ENCODE measurements around the gene MGAT4A. TPM values are rescaled to one million over a fixed set of nuclear protein-coding genes. Genes with fewer than 3 reads are reported as not detected.

Gene MGAT4A
- total and polyA plus RNA-seq, 7 donors: 9.5 to 28.2 (median 21.6) TPM

DNA sequence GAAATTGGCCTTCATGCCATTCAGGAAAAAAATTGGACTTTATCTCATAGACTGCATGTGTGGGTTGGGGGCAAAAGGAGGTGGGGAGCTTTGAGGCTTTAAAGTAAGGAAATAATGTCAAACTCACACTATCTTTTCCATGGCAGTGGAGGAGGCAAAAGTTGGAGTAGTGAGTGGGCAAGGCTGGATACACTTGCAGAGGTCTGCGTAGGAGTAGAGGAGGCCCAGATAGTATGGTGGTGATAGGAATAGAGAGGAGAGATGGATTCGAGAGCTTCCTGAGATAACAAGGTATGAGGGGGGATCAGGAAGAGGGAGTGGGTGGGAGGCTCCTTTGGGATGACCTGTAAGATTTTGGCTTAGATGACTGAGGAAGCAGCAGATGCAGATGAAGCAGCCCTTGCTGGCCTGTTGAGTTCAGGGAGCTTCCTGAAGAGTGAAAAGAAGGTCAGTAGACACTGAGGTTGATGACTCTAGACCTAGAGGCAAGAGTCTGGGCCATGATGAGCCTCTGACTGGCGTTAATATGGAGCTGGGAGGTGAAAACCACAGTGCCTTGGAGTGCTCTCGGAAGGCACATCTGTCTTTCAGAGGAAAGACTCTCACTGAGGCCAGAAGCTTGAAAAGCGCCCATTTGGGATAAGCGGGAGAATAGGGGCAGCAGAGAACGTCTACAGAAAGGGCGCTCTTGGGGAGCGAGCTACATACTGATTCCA, 116.8 kb downstream of the MGAT4A start:
- peaks cover 20 to 92% (median 44%) of the 10 kb centered on the region in 4 donors for H3K36me3 ChIP-seq
- H3K27me3 ChIP-seq: no peaks in the 10 kb centered on the region
- no peak overlapping the region for H3K4me3 ChIP-seq
- H3K9me3 ChIP-seq: no peaks in the 10 kb centered on the region
- H3K4me1 ChIP-seq: peaks cover 0 to 29% (median 26%) of the 10 kb centered on the region in 4 donors
- intact Hi-C loops (cut with DNase I): no loop called here
- TF ChIP-seq POLR2A (IDR thresholded peaks at IDR 0.05) (no peak), POLR2AphosphoS5 (IDR thresholded peaks at IDR 0.05) (no peak), EP300 (IDR thresholded peaks at IDR 0.05) (no peak)
- TF ChIP-seq, protein P1, sequence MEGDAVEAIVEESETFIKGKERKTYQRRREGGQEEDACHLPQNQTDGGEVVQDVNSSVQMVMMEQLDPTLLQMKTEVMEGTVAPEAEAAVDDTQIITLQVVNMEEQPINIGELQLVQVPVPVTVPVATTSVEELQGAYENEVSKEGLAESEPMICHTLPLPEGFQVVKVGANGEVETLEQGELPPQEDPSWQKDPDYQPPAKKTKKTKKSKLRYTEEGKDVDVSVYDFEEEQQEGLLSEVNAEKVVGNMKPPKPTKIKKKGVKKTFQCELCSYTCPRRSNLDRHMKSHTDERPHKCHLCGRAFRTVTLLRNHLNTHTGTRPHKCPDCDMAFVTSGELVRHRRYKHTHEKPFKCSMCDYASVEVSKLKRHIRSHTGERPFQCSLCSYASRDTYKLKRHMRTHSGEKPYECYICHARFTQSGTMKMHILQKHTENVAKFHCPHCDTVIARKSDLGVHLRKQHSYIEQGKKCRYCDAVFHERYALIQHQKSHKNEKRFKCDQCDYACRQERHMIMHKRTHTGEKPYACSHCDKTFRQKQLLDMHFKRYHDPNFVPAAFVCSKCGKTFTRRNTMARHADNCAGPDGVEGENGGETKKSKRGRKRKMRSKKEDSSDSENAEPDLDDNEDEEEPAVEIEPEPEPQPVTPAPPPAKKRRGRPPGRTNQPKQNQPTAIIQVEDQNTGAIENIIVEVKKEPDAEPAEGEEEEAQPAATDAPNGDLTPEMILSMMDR (IDR thresholded peaks at IDR 0.05): no peak
- H3K27ac ChIP-seq: no peak overlapping the region
- DNase-seq: no peak
- whole genome bisulfite sequencing, 2 donors: 96% methylated on average over 9 of the region's 9 CpGs

DNA sequence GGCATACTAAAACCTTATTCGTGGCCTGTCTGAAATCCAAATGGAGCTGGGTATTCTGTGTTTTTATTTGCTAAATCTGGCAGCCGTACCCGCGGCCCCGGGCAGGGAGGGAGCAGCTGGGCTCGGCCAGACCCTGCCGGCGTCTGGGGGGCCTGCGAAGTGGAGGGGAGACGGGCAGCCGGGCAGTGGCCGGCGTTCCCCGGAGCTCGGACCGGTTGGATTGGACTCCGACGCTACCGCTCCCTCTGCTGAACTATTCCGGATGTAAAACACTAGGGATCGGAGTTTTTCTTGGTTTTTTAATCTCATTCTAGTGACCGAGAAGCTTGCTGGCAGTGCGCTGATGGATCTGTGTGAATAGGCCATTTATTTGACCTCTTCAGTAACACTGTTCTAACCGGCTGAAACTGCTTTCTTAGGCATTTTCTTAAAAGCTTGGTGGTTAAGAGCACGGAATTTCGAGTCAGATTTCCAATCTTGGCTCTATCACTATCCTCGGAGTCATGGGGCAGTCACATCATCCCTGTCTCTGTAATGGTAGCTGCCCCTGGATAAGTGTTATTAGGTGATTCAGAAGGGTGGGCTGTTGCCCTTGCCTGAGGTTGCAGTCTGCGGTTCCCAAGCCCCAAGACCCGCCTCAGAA, 121.8 kb downstream of the MGAT4A start:
- 2 to 4% methylated on average over 29 of the region's 29 CpGs for WGBS, 2 donors
- peak overlapping the region; percentile 56 to 95 (median 93) for H3K4me3 ChIP-seq

DNA sequence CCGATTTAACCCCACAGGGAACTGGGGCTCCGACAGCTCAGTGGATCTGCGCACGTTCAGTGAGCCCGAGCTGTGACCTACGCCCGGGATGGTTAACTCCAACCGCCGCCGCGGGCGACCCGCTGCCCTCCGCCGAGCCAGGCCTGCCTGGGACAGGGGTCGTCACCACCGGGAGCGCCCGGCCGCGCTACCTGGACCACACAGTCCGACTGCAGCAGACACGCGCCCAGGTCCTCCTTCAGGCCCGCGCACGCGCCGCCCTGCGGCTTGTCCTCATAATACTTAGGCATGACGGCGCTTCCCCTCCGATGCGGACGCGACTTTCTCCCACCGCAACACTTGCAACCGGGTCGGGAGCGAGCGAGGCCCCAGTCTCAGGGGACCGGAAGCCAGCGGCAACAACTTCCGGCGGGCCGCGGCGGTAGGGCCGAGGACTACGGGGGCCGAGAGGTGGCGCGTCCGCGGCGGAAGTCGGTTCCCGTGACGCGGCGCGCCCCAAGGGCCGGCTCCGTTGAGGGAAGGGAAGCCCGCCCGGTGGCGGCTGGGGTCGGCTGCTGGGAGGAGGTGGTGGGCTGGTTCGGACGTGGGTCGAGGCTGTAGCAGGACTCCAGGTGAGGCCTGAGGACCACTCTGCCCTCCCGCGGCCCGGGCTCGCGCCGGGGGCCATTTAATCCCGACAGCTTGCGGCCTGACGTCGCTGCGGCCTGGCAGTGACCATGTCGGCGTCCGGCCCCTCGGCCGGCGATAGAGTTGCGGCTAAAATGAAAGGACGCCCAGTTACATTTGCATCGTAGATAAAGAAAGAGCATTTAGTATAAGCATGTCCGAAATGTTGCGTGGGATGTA, 122.6 kb downstream of the MGAT4A start, which contains the start of the genes COA5 and UNC50:
Gene COA5, minus strand, starts transcription at position 397 of the 846 bp plus-strand sequence. Its CDS starts 107 bp downstream, at position 290.
Gene UNC50, plus strand, starts transcription at position 474 of the 846 bp plus-strand sequence. CDS start 1,171 bp downstream, outside the sequence.
- TF ChIP-seq POLR2AphosphoS5 (IDR thresholded peaks at IDR 0.05) (peak; percentile 84 to 97 (median 94)), EP300 (IDR thresholded peaks at IDR 0.05) (peak in 1 of 4 donors; percentile 36), POLR2A (IDR thresholded peaks at IDR 0.05) (peak; percentile 71 to 83)
- TF ChIP-seq, protein P1 (IDR thresholded peaks at IDR 0.05): no peak
- peaks cover 0 to 43% (median 28%) of the 10 kb centered on the region in 4 donors for H3K36me3 ChIP-seq
- peak within 1 kb of the TSS; percentile 56 to 95 (median 93) for H3K4me3 ChIP-seq
- H3K4me1 ChIP-seq: peaks cover 0 to 60% (median 48%) of the 10 kb centered on the region in 4 donors
- H3K27me3 ChIP-seq: no peaks in the 10 kb centered on the region
- 0% methylated on average over 93 of the region's 93 CpGs for WGBS, 2 donors
- intact Hi-C loops (cut with DNase I): loop anchor here (2.0 to 10.0 kb wide), 4 partner anchors 164 to 944 kb away; partner anchors contain the start of genes ACTR1B, C2orf92, INPP4A and TMEM131
- peak within 1 kb of the TSS; percentile 93 to 97 (median 94) for H3K27ac ChIP-seq
- DNase-seq: peak; percentile 94
- no peaks in the 10 kb centered on the region for H3K9me3 ChIP-seq

More for the DNA sequence above, 121.8 kb downstream of the MGAT4A start:
- no peaks in the 10 kb centered on the region for H3K27me3 ChIP-seq
- no peaks in the 10 kb centered on the region for H3K9me3 ChIP-seq
- peaks cover 0 to 60% (median 48%) of the 10 kb centered on the region in 4 donors for H3K4me1 ChIP-seq
- peaks cover 0 to 43% (median 31%) of the 10 kb centered on the region in 4 donors for H3K36me3 ChIP-seq
- no peak for DNase-seq
- no peak for TF ChIP-seq EP300 (IDR thresholded peaks at IDR 0.05)
- peak overlapping the region; percentile 93 to 97 (median 94) for H3K27ac ChIP-seq
- intact Hi-C loops (cut with DNase I): loop anchor here (2.0 to 10.0 kb wide), 4 partner anchors 164 to 944 kb away; partner anchors contain the start of genes ACTR1B, C2orf92, INPP4A and TMEM131

DNA sequence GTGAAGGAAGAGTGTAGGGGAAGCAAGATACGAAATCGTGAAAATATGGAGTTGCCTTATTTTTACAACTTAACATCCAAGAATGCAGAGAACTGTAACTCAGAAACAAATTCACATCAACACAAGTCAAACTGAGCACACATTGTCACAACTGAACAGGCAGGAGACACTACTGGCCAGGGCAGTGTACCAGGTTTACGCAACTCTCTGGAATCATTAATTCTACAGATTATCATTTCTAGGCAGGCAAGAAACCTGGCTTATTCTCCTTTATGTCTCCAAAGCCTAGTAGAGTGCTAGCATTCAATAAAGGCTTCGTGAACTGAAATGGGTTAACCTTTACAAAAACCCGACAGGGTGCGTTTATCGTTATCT, 123.2 kb downstream of the MGAT4A start:
- Histone ChIP-seq H3K9me3 (no peaks in the 10 kb centered on the region), H3K27me3 (no peaks in the 10 kb centered on the region), H3K36me3 (peaks cover 0 to 43% (median 23%) of the 10 kb centered on the region in 4 donors), H3K4me3 (peak overlapping the region; percentile 56 to 95 (median 93)), H3K27ac (peak overlapping the region; percentile 93 to 97 (median 94)), H3K4me1 (peaks cover 0 to 60% (median 48%) of the 10 kb centered on the region in 4 donors)
- TF ChIP-seq, protein P1 (IDR thresholded peaks at IDR 0.05): no peak
- no peak for TF ChIP-seq POLR2AphosphoS5 (IDR thresholded peaks at IDR 0.05)
- TF ChIP-seq POLR2A (IDR thresholded peaks at IDR 0.05): no peak
- TF ChIP-seq EP300 (IDR thresholded peaks at IDR 0.05): no peak
- intact Hi-C loops (cut with DNase I): loop anchor here (1.0 to 10.0 kb wide), 5 partner anchors 163 to 943 kb away; partner anchors contain the start of genes ACTR1B, C2orf92, INPP4A and TMEM131
- 3 to 6% methylated on average over 7 of the region's 7 CpGs for WGBS, 2 donors
- DNase-seq: no peak

All from sigmoid colon (tissue), 7 donors.